Measurements from ENCODE around the gene SOCS3.

The SOCS3 gene

GRCh38 chr17:78365561-78366108 lies 5.8 kb upstream of the SOCS3 start:
- Histone ChIP-seq H3K27me3 (ENCODE audit: low read depth, low read length) (no peaks in the 10 kb centered on the region), H3K4me3 (ENCODE audit: low read depth in 1 of 2, low read length in 2 of 2) (no peak overlapping the region), H3K9me3 (ENCODE audit: control insufficient read depth in 1 of 2, low read length in 2 of 2) (no peaks in the 10 kb centered on the region), H3K36me3 (ENCODE audit: control insufficient read depth in 1 of 2, insufficient read depth in 2 of 2, low read length in 2 of 2) (no peaks in the 10 kb centered on the region), H3K27ac (ENCODE audit: low read length) (peak overlapping the region; percentile 29), H3K4me1 (ENCODE audit: control insufficient read depth in 1 of 2, insufficient read depth in 2 of 2, low read length in 2 of 2) (no peaks in the 10 kb centered on the region)

DNA sequence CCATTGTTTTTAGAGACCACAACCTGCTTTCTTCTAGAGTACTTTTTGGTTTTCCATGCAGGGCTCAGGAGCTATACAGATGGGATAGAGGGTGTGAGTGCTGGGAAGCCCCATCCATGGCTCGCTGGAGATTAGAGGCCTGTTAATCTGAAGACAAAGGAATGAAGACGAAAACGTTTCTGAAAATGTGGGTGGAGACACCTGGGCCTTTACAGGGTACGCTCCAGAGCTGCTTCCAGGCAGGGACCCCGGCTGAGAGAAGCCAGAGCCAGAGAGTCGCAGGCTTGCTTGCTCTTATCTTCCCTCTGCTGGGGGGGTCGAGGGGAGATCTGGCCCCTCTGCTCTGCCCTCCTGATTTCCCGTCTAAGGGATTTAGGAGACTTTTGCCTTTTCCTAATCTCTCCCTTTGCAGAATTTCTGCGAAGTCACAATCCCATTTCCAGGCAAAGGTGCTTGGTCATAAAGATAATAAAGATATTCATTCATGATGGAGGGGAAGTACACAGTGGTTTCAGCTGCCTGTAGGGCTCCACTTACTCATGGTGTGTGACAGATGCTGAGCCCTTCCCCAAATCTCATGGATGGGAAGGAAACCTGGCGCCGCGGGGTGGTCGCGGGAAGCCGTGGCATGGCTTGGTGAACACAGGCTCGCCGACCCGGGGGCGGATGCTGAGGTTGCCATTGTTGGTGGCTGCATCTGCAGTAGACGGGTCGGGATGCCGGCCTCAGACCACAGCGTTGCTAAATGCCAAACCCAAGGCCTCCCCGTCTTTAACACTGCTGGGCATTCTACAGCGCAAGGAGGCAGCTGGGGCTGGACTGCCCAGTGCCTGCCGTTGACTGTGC lies 4.8 kb upstream of the SOCS3 start:
- Histone ChIP-seq H3K4me1 (ENCODE audit: control insufficient read depth in 1 of 2, insufficient read depth in 2 of 2, low read length in 2 of 2) (no peaks in the 10 kb centered on the region), H3K36me3 (ENCODE audit: control insufficient read depth in 1 of 2, insufficient read depth in 2 of 2, low read length in 2 of 2) (no peaks in the 10 kb centered on the region), H3K27ac (ENCODE audit: low read length) (no peak overlapping the region), H3K9me3 (ENCODE audit: control insufficient read depth in 1 of 2, low read length in 2 of 2) (no peaks in the 10 kb centered on the region), H3K27me3 (ENCODE audit: low read depth, low read length) (no peaks in the 10 kb centered on the region), H3K4me3 (ENCODE audit: low read depth in 1 of 2, low read length in 2 of 2) (no peak overlapping the region)

DNA sequence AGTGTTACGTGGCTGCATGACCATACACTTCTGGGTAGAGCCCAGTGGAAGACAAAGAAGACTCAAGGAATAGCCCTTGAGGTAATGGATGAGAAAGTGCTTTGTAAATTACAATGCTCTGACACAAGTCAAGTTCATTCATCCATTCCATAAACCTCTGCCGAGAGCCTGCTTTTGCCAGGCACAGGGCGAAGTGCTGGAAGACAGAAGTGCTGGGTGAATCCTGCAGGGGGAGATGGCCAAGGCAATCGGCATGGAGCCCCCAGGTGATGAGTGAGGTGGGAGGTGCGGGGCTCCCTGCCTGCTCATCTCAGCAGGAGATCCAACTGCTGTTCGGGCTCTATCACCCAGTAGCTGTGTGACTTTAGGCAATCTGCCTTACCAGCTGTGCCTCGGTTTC lies 2.8 kb upstream of the SOCS3 start:
- Histone ChIP-seq H3K27me3 (ENCODE audit: low read depth, low read length) (no peaks in the 10 kb centered on the region), H3K36me3 (ENCODE audit: control insufficient read depth in 1 of 2, insufficient read depth in 2 of 2, low read length in 2 of 2) (peaks cover 11 to 12% of the 10 kb centered on the region in 2 donors), H3K27ac (ENCODE audit: low read length) (no peak overlapping the region), H3K9me3 (ENCODE audit: control insufficient read depth in 1 of 2, low read length in 2 of 2) (no peaks in the 10 kb centered on the region), H3K4me3 (ENCODE audit: low read depth in 1 of 2, low read length in 2 of 2) (no peak overlapping the region), H3K4me1 (ENCODE audit: control insufficient read depth in 1 of 2, insufficient read depth in 2 of 2, low read length in 2 of 2) (peaks cover 0 to 11% of the 10 kb centered on the region in 2 donors)

DNA sequence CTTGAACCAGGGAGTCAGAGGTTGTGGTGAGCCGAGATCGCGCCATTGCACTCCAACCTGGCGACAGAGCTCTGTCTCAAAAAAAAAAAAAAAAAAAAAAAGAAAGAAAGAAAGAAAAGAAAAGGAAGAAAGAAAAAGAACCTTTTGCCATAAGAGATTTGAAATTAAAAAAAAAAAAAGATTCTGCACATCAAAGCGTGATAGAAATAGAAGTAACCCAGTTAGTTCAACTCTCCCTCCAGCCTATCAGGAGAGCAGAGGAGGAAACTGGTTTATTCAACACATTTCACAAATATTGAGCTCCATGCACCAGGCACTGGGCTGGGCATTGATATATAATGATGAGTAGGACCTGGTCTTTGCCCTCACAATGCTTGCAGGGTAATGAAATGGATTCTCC lies 2.4 kb upstream of the SOCS3 start:
- H3K36me3 ChIP-seq (ENCODE audit: control insufficient read depth in 1 of 2, insufficient read depth in 2 of 2, low read length in 2 of 2): peaks cover 14 to 16% of the 10 kb centered on the region in 2 donors
- no peak overlapping the region for H3K4me3 ChIP-seq (ENCODE audit: low read depth in 1 of 2, low read length in 2 of 2)
- H3K27ac ChIP-seq (ENCODE audit: low read length): no peak overlapping the region
- H3K27me3 ChIP-seq (ENCODE audit: low read depth, low read length): no peaks in the 10 kb centered on the region
- H3K9me3 ChIP-seq (ENCODE audit: control insufficient read depth in 1 of 2, low read length in 2 of 2): no peaks in the 10 kb centered on the region
- peaks cover 0 to 12% of the 10 kb centered on the region in 2 donors for H3K4me1 ChIP-seq (ENCODE audit: control insufficient read depth in 1 of 2, insufficient read depth in 2 of 2, low read length in 2 of 2)

DNA sequence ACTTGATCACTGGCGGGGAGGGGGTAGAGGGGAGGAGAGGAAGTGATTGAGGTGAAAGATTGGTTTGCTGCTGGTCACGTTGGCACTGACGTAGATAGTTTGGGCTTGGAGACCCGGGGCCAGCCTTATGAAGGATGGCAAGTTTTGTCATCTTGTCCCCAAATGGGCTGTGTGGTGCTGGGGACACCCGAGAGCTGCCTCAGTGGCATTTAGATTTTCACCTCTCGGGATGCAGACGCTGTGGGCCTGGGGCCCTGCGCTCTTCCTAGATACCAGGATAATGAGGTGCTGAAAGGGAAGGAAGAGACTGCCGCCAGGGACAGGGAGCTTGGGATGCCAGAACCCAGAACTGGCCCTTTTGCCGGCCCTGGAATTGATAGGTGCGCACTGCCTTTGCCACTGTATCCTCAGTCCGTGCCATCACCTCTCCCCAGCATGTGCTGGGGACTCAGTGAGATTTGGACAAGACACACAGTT lies 1.4 kb upstream of the SOCS3 start:
- H3K9me3 ChIP-seq (ENCODE audit: control insufficient read depth in 1 of 2, low read length in 2 of 2): no peaks in the 10 kb centered on the region
- H3K27ac ChIP-seq (ENCODE audit: low read length): no peak overlapping the region
- H3K36me3 ChIP-seq (ENCODE audit: control insufficient read depth in 1 of 2, insufficient read depth in 2 of 2, low read length in 2 of 2): peaks cover 14 to 22% of the 10 kb centered on the region in 2 donors
- no peaks in the 10 kb centered on the region for H3K27me3 ChIP-seq (ENCODE audit: low read depth, low read length)
- H3K4me1 ChIP-seq (ENCODE audit: control insufficient read depth in 1 of 2, insufficient read depth in 2 of 2, low read length in 2 of 2): peaks cover 0 to 20% of the 10 kb centered on the region in 2 donors
- H3K4me3 ChIP-seq (ENCODE audit: low read depth in 1 of 2, low read length in 2 of 2): peak overlapping the region in 1 of 2 donors; percentile 48

DNA sequence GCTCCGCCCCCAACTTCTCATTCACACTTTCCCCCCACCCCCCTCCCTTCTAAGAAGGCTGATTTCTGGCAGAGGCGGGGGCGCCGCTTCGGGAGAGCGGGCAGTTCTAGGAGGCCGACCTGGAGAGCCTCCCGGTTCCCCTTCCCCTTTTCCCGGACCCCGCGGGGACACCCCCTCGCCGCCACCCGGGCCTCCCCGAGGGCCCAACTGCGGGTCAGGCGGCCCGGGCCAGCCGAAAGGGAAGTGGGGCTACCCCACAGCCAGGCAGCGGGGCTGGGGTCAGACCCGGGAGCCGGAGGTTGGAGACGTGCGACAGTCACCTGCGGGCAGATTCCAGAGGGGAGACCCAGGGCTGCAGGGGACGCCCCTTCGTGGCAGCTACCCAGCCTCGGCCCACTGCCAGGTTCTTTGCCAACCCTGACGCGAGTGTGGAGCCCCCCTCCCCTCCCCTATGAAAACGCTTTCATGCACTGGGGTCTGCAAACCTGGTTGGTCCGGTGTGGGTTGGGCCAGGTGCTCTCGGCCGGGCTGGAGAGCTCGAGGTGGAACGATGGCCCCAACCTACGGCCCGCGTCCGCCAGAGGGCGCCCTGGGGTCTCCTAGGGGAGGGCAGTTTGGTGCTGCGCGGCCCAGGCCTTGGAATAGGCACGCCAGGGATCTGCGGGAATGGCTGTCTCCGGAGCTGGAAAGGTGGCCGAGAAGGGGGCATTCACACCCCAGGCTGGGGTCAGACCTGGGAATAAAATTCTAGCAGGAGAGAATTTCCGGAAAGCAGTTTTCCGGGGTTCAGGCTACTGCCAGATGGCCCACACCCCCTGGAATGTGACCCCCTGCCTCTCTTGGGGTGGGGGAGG lies 721 bp upstream of the SOCS3 start:
- H3K27me3 ChIP-seq (ENCODE audit: low read depth, low read length): no peaks in the 10 kb centered on the region
- H3K4me3 ChIP-seq (ENCODE audit: low read depth in 1 of 2, low read length in 2 of 2): peak overlapping the region; percentile 48 to 64
- H3K4me1 ChIP-seq (ENCODE audit: control insufficient read depth in 1 of 2, insufficient read depth in 2 of 2, low read length in 2 of 2): peaks cover 5 to 27% of the 10 kb centered on the region in 2 donors
- peaks cover 14 to 28% of the 10 kb centered on the region in 2 donors for H3K36me3 ChIP-seq (ENCODE audit: control insufficient read depth in 1 of 2, insufficient read depth in 2 of 2, low read length in 2 of 2)
- H3K9me3 ChIP-seq (ENCODE audit: control insufficient read depth in 1 of 2, low read length in 2 of 2): no peaks in the 10 kb centered on the region
- peak overlapping the region; percentile 77 for H3K27ac ChIP-seq (ENCODE audit: low read length)

DNA sequence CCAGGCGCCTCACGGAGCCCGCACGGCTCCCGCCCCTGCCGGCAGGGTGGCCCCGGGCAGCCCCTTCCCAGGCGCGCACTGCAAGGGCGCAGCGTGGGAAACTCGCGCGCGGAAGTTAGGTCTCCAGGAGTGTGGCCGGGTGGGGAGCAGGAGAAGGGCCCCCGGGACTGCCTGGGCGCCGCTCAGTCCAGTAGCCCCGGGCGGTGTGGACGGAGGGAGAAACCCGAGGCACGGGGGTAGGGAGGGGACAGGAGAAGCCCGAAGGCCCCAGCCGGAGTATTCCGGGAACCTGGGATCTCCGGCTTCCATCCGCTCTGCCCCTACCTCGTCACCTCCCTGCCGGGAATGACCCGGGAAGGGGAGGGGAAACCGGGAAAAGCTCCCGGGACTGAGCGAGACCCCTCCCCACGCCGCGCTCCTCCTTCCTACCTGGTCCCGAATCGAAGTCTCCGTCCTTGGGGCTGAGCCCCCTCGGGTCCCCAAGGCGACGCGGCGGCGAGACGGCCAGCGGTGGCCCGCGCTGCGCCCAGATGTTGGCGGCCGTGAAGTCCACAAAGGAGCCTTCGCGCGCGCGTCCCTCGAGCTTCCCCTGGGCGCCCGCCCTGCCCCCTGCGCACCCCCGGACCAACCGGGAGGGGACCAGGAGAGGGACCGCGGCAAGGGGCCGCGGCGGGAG lies 418 bp downstream of the SOCS3 start:
- peak overlapping the region; percentile 88 for H3K27ac ChIP-seq (ENCODE audit: low read length)

GRCh38 chr17:78358538-78359320 lies 1.1 kb downstream of the SOCS3 start:
- Histone ChIP-seq H3K27me3 (ENCODE audit: low read depth, low read length) (no peaks in the 10 kb centered on the region), H3K36me3 (ENCODE audit: control insufficient read depth in 1 of 2, insufficient read depth in 2 of 2, low read length in 2 of 2) (peaks cover 14 to 29% of the 10 kb centered on the region in 2 donors), H3K4me3 (ENCODE audit: low read depth in 1 of 2, low read length in 2 of 2) (peak overlapping the region; percentile 90 to 98), H3K9me3 (ENCODE audit: control insufficient read depth in 1 of 2, low read length in 2 of 2) (no peaks in the 10 kb centered on the region), H3K4me1 (ENCODE audit: control insufficient read depth in 1 of 2, insufficient read depth in 2 of 2, low read length in 2 of 2) (peaks cover 12 to 39% of the 10 kb centered on the region in 2 donors), H3K27ac (ENCODE audit: low read length) (peak overlapping the region; percentile 88)

More for the DNA sequence above, 418 bp downstream of the SOCS3 start:
- H3K36me3 ChIP-seq (ENCODE audit: control insufficient read depth in 1 of 2, insufficient read depth in 2 of 2, low read length in 2 of 2): peaks cover 14 to 29% of the 10 kb centered on the region in 2 donors
- peak overlapping the region; percentile 90 to 98 for H3K4me3 ChIP-seq (ENCODE audit: low read depth in 1 of 2, low read length in 2 of 2)
- H3K4me1 ChIP-seq (ENCODE audit: control insufficient read depth in 1 of 2, insufficient read depth in 2 of 2, low read length in 2 of 2): peaks cover 11 to 33% of the 10 kb centered on the region in 2 donors
- no peaks in the 10 kb centered on the region for H3K27me3 ChIP-seq (ENCODE audit: low read depth, low read length)
- no peaks in the 10 kb centered on the region for H3K9me3 ChIP-seq (ENCODE audit: control insufficient read depth in 1 of 2, low read length in 2 of 2)

DNA sequence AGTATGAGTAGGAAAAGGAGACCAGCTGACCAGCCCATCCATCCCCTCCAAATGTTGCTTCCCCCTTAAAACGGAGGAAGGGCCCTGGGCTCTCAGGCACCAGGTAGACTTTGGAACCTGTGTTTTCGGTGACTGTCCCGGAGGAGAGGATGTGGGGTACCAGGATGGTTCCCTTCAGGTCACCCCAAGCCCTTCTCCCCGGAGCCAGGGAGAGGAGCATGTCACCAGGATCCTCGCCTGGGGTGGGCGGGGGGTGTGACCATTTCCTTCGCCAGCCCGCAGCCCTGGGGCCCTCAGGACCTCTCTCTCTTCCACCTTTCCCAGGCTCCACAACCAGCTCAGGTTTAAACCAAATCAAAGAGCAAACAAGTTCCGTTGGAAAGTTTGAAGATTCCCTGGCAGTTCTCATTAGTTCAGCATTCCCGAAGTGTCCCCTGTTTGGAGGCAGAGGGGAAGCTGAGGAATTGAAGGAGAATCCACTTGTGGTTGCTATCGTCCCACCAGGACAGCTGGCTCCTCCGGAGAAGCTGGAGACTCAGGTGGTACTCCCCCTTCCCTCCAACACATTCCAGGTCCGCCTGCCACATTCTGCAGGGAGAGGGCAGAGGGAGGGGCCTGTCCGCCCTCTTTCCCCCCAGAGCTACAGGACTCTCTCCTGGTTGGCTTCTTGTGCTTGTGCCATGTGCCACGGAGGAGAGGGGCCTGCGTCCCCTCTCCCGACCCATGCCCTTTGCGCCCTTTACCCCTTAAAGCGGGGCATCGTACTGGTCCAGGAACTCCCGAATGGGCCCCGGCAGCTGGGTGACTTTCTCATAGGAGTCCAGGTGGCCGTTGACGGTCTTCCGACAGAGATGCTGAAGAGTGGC lies 2.0 kb downstream of the SOCS3 start:
- peaks cover 16 to 42% of the 10 kb centered on the region in 2 donors for H3K4me1 ChIP-seq (ENCODE audit: control insufficient read depth in 1 of 2, insufficient read depth in 2 of 2, low read length in 2 of 2)
- no peaks in the 10 kb centered on the region for H3K9me3 ChIP-seq (ENCODE audit: control insufficient read depth in 1 of 2, low read length in 2 of 2)
- no peaks in the 10 kb centered on the region for H3K27me3 ChIP-seq (ENCODE audit: low read depth, low read length)
- H3K27ac ChIP-seq (ENCODE audit: low read length): peak overlapping the region; percentile 64
- H3K4me3 ChIP-seq (ENCODE audit: low read depth in 1 of 2, low read length in 2 of 2): peak overlapping the region; percentile 90 to 98
- peaks cover 14 to 29% of the 10 kb centered on the region in 2 donors for H3K36me3 ChIP-seq (ENCODE audit: control insufficient read depth in 1 of 2, insufficient read depth in 2 of 2, low read length in 2 of 2)

Measured in muscle layer of duodenum (tissue), 2 donors.